Measurements from ENCODE around the gene MRPL52. TPM values are rescaled to one million over a fixed set of nuclear protein-coding genes. Genes with fewer than 3 reads are reported as not detected.

MRPL52 gene
- total RNA-seq, 2 experiments from 2014 or later: 122 to 126 TPM

DNA sequence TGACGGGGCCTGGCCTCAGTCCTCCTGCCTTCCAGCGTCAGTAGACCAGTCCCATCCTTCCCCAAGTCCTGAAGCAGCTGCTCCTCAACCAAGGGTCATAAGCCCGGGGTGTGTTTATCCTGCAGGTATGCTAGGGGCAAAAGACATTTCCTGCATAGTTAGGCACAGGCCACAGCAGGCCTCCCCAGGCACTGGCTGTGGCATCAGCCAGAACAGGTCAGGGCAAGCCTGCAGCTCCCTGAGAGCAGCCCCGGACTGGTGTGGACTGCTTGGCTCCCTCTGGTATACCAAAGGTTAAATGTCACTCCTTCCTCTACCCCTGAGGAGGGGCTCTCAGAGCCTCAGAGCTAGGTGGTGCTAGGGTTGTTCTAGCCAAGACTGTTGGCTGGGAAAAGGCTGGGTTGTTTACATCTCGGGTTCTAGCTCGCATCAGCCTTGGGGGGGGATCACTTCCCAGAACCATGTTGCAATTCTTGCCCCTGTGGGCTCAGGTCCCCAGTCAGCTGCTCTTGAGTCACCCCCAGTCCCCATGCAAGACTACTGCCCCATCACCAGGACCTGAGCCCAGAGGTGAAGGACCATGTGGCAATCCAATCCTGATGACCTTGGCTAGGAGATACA is 9.6 kb downstream of the MRPL52 start:
- no peaks in the 10 kb centered on the region for H3K9me3 Mint-ChIP-seq
- H3K4me1 Mint-ChIP-seq (ENCODE audit: low read depth): peaks cover 9% of the 10 kb centered on the region
- H3K4me3 Mint-ChIP-seq: no peak overlapping the region
- ATAC-seq: no peak
- H3K27ac Mint-ChIP-seq: no peak overlapping the region
- H3K27me3 Mint-ChIP-seq: peaks cover 14% of the 10 kb centered on the region
- POLR2A ChIA-PET: interaction anchor here (0.6 to 1.9 kb wide), 3 partner anchors 9 to 199 kb away, joined by 3 to 9 read pairs (median 4); no protein-coding TSS in a partner anchor
- CTCF ChIA-PET: interaction anchor here (1.4 to 22.4 kb wide), 5 partner anchors 9 to 270 kb away, joined by 3 to 469 read pairs (median 8); partner anchors contain the start of gene MRPL52
- peaks cover 20% of the 10 kb centered on the region for H3K36me3 Mint-ChIP-seq (ENCODE audit: low read depth)
- DNase-seq: no peak
- intact Hi-C loops (cut with micrococcal nuclease): no loop called here
- TF ChIP-seq CTCF (IDR thresholded peaks at IDR 0.05): no peak

DNA sequence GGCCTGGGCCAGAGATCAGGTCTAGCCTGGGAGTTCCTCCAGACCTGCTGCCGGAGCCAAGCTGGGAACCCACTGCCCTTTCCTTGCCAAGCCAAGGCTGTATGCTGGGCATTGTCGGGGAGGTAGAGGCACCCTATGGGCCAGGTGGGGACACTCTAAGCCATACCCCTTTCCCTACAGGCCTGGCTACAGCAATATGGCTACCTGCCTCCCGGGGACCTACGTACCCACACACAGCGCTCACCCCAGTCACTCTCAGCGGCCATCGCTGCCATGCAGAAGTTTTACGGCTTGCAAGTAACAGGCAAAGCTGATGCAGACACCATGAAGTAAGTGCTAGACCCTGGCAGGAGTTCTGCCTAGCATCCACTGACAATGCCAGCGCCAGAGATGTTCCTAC is 11.6 kb downstream of the MRPL52 start:
- peaks cover 5% of the 10 kb centered on the region for H3K36me3 Mint-ChIP-seq (ENCODE audit: low read depth)
- TF ChIP-seq CTCF (IDR thresholded peaks at IDR 0.05): no peak
- H3K4me3 Mint-ChIP-seq: no peak overlapping the region
- ChIA-PET POLR2A (interaction anchor here (1.0 kb wide), 1 partner anchor 11 kb away, joined by 3 read pairs; no protein-coding TSS in a partner anchor), CTCF (interaction anchor here (1.0 to 1.3 kb wide), 5 partner anchors 9 to 271 kb away, joined by 3 to 10 read pairs (median 4); no protein-coding TSS in a partner anchor)
- intact Hi-C loops (cut with micrococcal nuclease): no loop called here
- peaks cover 20% of the 10 kb centered on the region for H3K27me3 Mint-ChIP-seq
- ATAC-seq: no peak
- H3K4me1 Mint-ChIP-seq (ENCODE audit: low read depth): peaks cover 9% of the 10 kb centered on the region
- H3K9me3 Mint-ChIP-seq: no peaks in the 10 kb centered on the region
- H3K27ac Mint-ChIP-seq: no peak overlapping the region
- no peak for DNase-seq

GRCh38 chr14:22841769-22842168 is 12.1 kb downstream of the MRPL52 start:
- no peak for TF ChIP-seq CTCF (IDR thresholded peaks at IDR 0.05)
- ChIA-PET CTCF (interaction anchor here (1.1 to 1.3 kb wide), 2 partner anchors 18 to 271 kb away, joined by 4 to 7 read pairs; no protein-coding TSS in a partner anchor), POLR2A (interaction anchor here (1.0 kb wide), 1 partner anchor 11 kb away, joined by 3 read pairs; no protein-coding TSS in a partner anchor)
- Mint-ChIP-seq H3K27me3 (peaks cover 22% of the 10 kb centered on the region), H3K9me3 (no peaks in the 10 kb centered on the region), H3K36me3 (ENCODE audit: low read depth) (peaks cover 3% of the 10 kb centered on the region), H3K27ac (no peak overlapping the region), H3K4me1 (ENCODE audit: low read depth) (peaks cover 9% of the 10 kb centered on the region), H3K4me3 (no peak overlapping the region)
- intact Hi-C loops (cut with micrococcal nuclease): no loop called here
- ATAC-seq (no peak), DNase-seq (no peak)

GRCh38 chr14:22842211-22843122 is 12.8 kb downstream of the MRPL52 start:
- DNase-seq (no peak), ATAC-seq (no peak)
- ChIA-PET CTCF (interaction anchor here (1.8 kb wide), 1 partner anchor 11 kb away, joined by 9 read pairs; no protein-coding TSS in a partner anchor), POLR2A (interaction anchor here (1.0 kb wide), 1 partner anchor 10 kb away, joined by 3 read pairs; no protein-coding TSS in a partner anchor)
- H3K4me3 Mint-ChIP-seq: no peak overlapping the region
- H3K27me3 Mint-ChIP-seq: peaks cover 18% of the 10 kb centered on the region
- TF ChIP-seq CTCF (IDR thresholded peaks at IDR 0.05): no peak
- peaks cover 5% of the 10 kb centered on the region for H3K4me1 Mint-ChIP-seq (ENCODE audit: low read depth)
- intact Hi-C loops (cut with micrococcal nuclease): no loop called here
- no peaks in the 10 kb centered on the region for H3K9me3 Mint-ChIP-seq
- H3K27ac Mint-ChIP-seq: no peak overlapping the region
- H3K36me3 Mint-ChIP-seq (ENCODE audit: low read depth): no peaks in the 10 kb centered on the region

All from activated CD8-positive, alpha-beta T cell treated with anti-CD3 and anti-CD28 coated beads for 36 hours (primary cell).